BLaER1 treated with 17β-estradiol and CSF1 and Interleukin-3, amounts not matched to agents 10 nM and 100 nM (cell line): ENCODE results near the gene PAEP.

Experiments
- H3K27ac ChIP-seq, 11 experiments: shearing (Covaris generic); formaldehyde crosslinking; 2 replicates each; pipeline ENCODE4 v1.8.1; 2022
- H3K27me3 ChIP-seq, 11 experiments: shearing (Covaris generic); formaldehyde crosslinking; 2 replicates each; pipeline ENCODE4 v1.8.1; 2022
- H3K36me3 ChIP-seq, 11 experiments: shearing (Covaris generic); formaldehyde crosslinking; 2 replicates each; pipeline ENCODE4 v1.8.1; 2022
- H3K4me1 ChIP-seq, 10 experiments: shearing (Covaris generic); formaldehyde crosslinking; 2 replicates each; pipeline ENCODE4 v1.8.1; 2022
- H3K4me2 ChIP-seq, 11 experiments: shearing (Covaris generic); formaldehyde crosslinking; 2 replicates each; pipeline ENCODE4 v1.8.1; 2022
- H3K4me3 ChIP-seq, 10 experiments: shearing (Covaris generic); formaldehyde crosslinking; 2 replicates each; pipeline ENCODE4 v1.8.1; 2022
- H3K9ac ChIP-seq, 11 experiments: shearing (Covaris generic); formaldehyde crosslinking; 2 replicates each; pipeline ENCODE4 v1.8.1; 2022
- H3K9me3 ChIP-seq, 11 experiments: shearing (Covaris generic); formaldehyde crosslinking; replicated peaks in 1 of 11; 2 replicates each; pipeline ENCODE4 v1.8.1; 2022
- H4K20me1 ChIP-seq, 11 experiments: shearing (Covaris generic); formaldehyde crosslinking; 2 replicates each; pipeline ENCODE4 v1.8.1; 2022
- Cebpa-rat ChIP-seq, 11 experiments: shearing (Covaris generic); IDR thresholded peaks; 2 replicates each; pipeline ENCODE4 v1.8.1; 2022

PAEP gene

DNA sequence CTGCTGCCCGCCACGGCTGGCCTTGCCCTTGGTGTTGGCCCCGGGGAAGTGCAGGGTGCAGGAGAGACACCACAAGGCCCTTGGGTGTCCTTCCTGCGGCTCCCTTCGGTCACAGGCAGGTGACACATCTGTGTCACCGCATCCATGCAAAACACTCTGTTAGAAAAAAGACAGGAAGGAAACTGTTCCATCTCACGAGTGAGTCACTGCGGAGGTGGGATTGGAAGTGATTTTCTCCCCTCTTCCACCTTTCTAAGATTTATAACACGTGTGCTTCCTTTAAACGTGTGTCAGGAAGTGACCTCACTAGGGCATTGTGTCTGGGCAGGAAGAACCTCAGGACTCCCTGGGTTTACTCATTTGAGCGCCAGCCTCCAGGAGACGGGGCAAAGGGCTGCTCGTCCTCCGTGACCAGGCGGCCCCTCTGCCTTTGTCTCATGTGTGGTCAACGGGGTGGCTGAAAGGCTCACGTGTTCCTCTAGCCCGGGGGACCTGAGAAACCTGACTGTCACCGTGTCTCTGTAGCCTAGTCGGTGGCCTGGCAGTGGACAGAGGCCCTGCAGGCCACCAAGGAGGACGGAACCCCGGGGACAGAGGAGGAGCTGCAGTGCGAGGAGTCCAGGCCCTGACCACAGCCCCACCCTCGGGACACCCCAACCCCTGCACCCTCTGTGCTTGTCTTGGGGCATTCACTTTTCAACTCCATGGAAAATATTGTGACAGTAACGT, 45.3 kb upstream of the PAEP start:
- H3K9me3 ChIP-seq: no peaks in the 10 kb centered on the region
- H3K4me3 ChIP-seq: no peak overlapping the region
- no peak overlapping the region for H3K27ac ChIP-seq
- H3K4me2 ChIP-seq: peak overlapping the region in 5 of 11 experiments; percentile 9 to 31 (median 13); a peak in 5 of 22 replicates
- H3K27me3 ChIP-seq: 0 out of 22 replicates have a peak, but pooled peaks cover 0 to 6% (median 0%) of the 10 kb centered on the region in 11 experiments
- H4K20me1 ChIP-seq: 0 out of 22 replicates have a peak, but pooled peaks cover 0 to 7% (median 0%) of the 10 kb centered on the region in 11 experiments
- H3K4me1 ChIP-seq: peaks cover 3 to 27% (median 17%) of the 10 kb centered on the region in 10 experiments; a peak in 19 of 20 replicates
- TF ChIP-seq Cebpa-rat (IDR thresholded peaks at IDR 0.05): no peak
- no peaks in the 10 kb centered on the region for H3K36me3 ChIP-seq
- no peak overlapping the region for H3K9ac ChIP-seq

DNA sequence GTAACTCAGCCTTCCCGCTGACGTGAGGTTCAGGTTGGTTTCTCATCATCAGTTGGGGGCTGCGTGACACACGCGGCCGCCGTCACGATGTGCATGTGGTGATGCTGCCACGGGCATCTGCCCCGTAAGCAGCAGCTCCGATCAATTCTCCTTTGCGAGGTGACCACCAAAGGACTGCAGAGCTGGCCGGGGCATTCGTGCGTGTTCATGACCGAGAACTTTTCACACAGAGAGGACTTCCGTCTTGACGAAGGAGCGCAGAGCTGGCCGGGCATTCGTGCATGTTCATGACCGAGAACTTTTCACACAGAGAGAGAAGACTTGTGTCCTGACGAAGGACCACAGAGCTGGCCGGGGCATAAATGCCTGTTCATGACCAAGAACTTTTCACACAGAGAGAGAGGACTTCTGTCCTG, 44.1 kb upstream of the PAEP start:
- no peak for TF ChIP-seq Cebpa-rat (IDR thresholded peaks at IDR 0.05)
- Histone ChIP-seq H3K4me2 (no peak overlapping the region), H3K9me3 (no peaks in the 10 kb centered on the region), H3K4me1 (peaks cover 4 to 21% (median 15%) of the 10 kb centered on the region in 10 experiments), H4K20me1 (peaks cover 0 to 7% (median 0%) of the 10 kb centered on the region in 11 experiments; a peak in 1 of 22 replicates), H3K9ac (no peak overlapping the region), H3K27me3 (0 out of 22 replicates have a peak, but pooled peaks cover 0 to 6% (median 0%) of the 10 kb centered on the region in 11 experiments), H3K36me3 (no peaks in the 10 kb centered on the region), H3K27ac (no peak overlapping the region), H3K4me3 (no peak overlapping the region)

DNA sequence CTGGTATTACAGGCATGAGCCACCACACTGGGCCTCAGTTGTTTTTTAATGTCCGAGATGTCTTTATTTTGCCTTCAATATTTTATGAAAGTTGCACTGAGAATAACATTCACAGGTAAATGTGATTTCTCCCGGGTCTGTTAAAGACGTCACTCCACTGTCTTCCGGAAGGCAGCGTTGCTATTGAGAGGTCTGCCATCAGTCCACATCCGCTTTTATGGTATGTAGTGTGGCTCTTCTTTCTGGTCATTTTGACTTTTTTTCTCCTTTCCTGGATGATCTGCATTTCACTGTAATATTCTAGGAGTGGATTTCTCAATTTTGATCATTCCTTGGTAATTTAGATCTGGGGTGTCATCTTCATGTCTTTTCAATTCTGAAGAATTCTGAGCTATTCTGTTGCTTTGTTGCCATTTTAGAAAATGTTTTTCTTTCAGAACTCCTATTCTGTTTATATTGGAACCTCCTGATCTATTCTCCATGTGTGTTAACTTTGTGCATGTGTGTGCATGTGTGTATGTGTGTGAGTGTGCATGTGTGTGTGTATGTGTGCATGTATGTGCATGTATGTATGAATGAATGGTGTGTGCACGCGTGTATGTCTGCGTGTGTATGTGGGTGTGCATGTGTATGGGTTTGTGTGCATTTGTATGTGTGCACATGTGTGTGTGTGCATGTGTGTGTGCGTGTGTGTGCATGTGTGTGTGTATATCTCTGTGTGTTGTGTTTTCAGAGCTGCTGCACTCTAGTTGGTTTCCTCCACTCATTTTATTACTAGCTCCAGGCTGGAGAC, 42.2 kb upstream of the PAEP start:
- peaks cover 0 to 31% (median 19%) of the 10 kb centered on the region in 10 experiments; a peak in 17 of 20 replicates for H3K4me1 ChIP-seq
- 0 out of 22 replicates have a peak, but pooled peaks cover 0 to 6% (median 0%) of the 10 kb centered on the region in 11 experiments for H3K27me3 ChIP-seq
- H3K9me3 ChIP-seq: no peaks in the 10 kb centered on the region
- no peak for TF ChIP-seq Cebpa-rat (IDR thresholded peaks at IDR 0.05)
- H3K4me2 ChIP-seq: no peak overlapping the region
- no peaks in the 10 kb centered on the region for H3K36me3 ChIP-seq
- no peak overlapping the region for H3K27ac ChIP-seq
- H3K4me3 ChIP-seq: no peak overlapping the region
- no peak overlapping the region for H3K9ac ChIP-seq
- peaks cover 0 to 7% (median 0%) of the 10 kb centered on the region in 11 experiments; a peak in 2 of 22 replicates for H4K20me1 ChIP-seq

DNA sequence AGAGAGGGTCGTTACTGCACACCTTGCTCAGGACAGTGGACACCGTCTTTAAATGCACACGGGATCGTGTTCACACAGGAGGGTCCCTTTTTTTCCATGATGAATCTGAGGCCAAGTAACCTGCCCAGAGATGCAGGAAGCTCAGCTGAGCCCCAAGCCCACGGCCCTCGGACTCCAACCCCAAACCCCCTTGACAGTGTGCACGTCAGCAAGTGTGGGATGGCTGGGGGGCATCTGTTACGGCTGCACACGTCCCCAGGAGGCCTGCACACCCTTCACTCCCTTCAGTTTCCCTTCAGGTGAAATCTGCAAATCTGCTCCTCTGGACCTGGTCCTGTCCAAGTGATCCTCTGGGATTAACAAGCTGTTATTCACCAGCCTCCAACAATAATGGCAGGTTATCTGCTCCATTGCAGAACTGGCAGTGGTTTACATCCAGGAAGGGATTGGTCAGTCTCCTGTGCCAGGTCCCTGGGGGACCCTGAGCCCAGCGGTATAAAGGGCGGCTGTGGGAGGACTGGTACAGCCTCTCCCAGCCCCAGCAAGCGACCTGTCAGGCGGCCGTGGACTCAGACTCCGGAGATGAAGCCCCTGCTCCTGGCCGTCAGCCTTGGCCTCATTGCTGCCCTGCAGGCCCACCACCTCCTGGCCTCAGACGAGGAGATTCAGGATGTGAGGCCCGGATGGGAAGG, 40.5 kb upstream of the PAEP start, which contains the start of gene LCN1:
TSS of gene LCN1 (plus strand) at position 525 of the 692 bp plus-strand sequence. CDS start at position 583, 58 bp downstream.
- peak within 1 kb of the TSS in 10 of 11 experiments; percentile 9 to 79 (median 64); a peak in 19 of 22 replicates for H3K4me2 ChIP-seq
- no peaks in the 10 kb centered on the region for H3K9me3 ChIP-seq
- 0 out of 22 replicates have a peak, but pooled peaks cover 0 to 6% (median 0%) of the 10 kb centered on the region in 11 experiments for H3K27me3 ChIP-seq
- no peak within 1 kb of the TSS for H3K4me3 ChIP-seq
- H3K36me3 ChIP-seq: no peaks in the 10 kb centered on the region
- H3K27ac ChIP-seq: no peak within 1 kb of the TSS
- peaks cover 0 to 28% (median 18%) of the 10 kb centered on the region in 10 experiments; a peak in 17 of 20 replicates for H3K4me1 ChIP-seq
- TF ChIP-seq Cebpa-rat (IDR thresholded peaks at IDR 0.05): no peak
- 0 out of 22 replicates have a peak within 1 kb of the TSS, but pooled peaks of 1 of the 11 experiments have one; percentile 4 for H3K9ac ChIP-seq
- H4K20me1 ChIP-seq: peaks cover 0 to 6% (median 0%) of the 10 kb centered on the region in 11 experiments; a peak in 2 of 22 replicates

DNA sequence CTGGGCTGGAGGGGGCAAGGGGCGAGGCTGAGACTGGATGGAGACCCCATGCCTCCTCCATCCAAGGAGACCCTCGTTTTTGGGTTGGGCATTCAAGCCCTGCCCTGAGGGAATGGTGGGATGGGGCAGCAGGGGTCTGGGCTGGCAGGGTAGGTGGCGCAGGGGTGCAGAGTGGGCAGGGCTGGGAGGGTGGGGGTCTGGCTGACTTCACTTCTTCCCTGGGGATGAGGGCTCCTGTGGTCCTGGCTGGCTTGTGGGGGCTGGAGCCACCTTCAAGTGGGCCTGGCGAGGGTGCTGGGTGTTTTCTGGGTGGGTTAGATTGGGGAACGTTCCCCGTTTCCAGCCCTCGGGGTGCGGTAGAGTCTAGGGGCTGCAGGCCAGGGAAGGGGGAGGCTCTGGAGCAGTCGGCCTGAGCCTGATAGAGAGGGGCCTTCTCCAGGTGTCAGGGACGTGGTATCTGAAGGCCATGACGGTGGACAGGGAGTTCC, 39.9 kb upstream of the PAEP start:
- Histone ChIP-seq H3K4me1 (peaks cover 0 to 24% (median 15%) of the 10 kb centered on the region in 10 experiments; a peak in 17 of 20 replicates), H3K36me3 (no peaks in the 10 kb centered on the region), H3K9ac (no peak overlapping the region), H4K20me1 (peaks cover 0 to 6% (median 0%) of the 10 kb centered on the region in 11 experiments; a peak in 2 of 22 replicates), H3K9me3 (no peaks in the 10 kb centered on the region), H3K27ac (no peak overlapping the region), H3K4me2 (peak overlapping the region in 1 of 11 experiments; percentile 63; a peak in 1 of 22 replicates), H3K4me3 (no peak overlapping the region), H3K27me3 (0 out of 22 replicates have a peak, but pooled peaks cover 0 to 6% (median 0%) of the 10 kb centered on the region in 11 experiments)
- TF ChIP-seq Cebpa-rat (IDR thresholded peaks at IDR 0.05): no peak

GRCh38 chr9:135522137-135522877, 39.2 kb upstream of the PAEP start:
- 0 out of 22 replicates have a peak overlapping the region, but pooled peaks of 1 of the 11 experiments have one; percentile 4 for H3K9ac ChIP-seq
- H3K27ac ChIP-seq: no peak overlapping the region
- H3K4me1 ChIP-seq: peaks cover 0 to 24% (median 15%) of the 10 kb centered on the region in 10 experiments; a peak in 17 of 20 replicates
- no peaks in the 10 kb centered on the region for H3K36me3 ChIP-seq
- H3K4me2 ChIP-seq: peak overlapping the region; percentile 9 to 79 (median 63); a peak in 19 of 22 replicates
- no peak for TF ChIP-seq Cebpa-rat (IDR thresholded peaks at IDR 0.05)
- peaks cover 0 to 6% (median 0%) of the 10 kb centered on the region in 11 experiments; a peak in 2 of 22 replicates for H4K20me1 ChIP-seq
- H3K4me3 ChIP-seq: no peak overlapping the region
- 0 out of 22 replicates have a peak, but pooled peaks cover 0 to 6% (median 0%) of the 10 kb centered on the region in 11 experiments for H3K27me3 ChIP-seq
- H3K9me3 ChIP-seq: peaks cover 0 to 4% (median 0%) of the 10 kb centered on the region in 11 experiments; a peak in 5 of 22 replicates

DNA sequence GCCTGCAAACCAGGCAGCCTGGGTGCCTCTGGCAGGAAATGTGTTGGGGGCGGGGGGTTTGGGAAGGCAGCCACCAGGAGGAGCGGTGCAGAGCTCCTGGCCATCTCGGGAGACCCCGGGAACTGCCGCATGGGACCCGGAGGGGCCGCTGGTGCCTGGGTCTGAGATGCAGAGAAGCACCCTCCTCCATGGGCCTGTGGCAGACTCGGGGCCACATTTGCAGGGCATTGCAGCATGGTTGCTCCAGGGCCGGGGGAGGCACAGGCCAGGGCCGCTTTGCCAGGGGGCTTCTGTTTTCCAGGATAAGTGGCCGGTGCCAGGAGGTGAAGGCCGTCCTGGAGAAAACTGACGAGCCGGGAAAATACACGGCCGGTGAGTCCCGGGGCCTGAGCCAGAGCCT, 38.6 kb upstream of the PAEP start:
- Histone ChIP-seq H3K4me1 (peaks cover 0 to 24% (median 15%) of the 10 kb centered on the region in 10 experiments; a peak in 17 of 20 replicates), H3K9ac (no peak overlapping the region), H3K27ac (no peak overlapping the region), H3K9me3 (peaks cover 0 to 8% (median 0%) of the 10 kb centered on the region in 11 experiments; a peak in 5 of 22 replicates), H3K27me3 (0 out of 22 replicates have a peak, but pooled peaks cover 0 to 6% (median 0%) of the 10 kb centered on the region in 11 experiments), H3K36me3 (no peaks in the 10 kb centered on the region), H4K20me1 (peaks cover 0 to 6% (median 0%) of the 10 kb centered on the region in 11 experiments; a peak in 2 of 22 replicates), H3K4me2 (peak overlapping the region in 8 of 11 experiments; percentile 59 to 79 (median 64); a peak in 15 of 22 replicates), H3K4me3 (no peak overlapping the region)
- no peak for TF ChIP-seq Cebpa-rat (IDR thresholded peaks at IDR 0.05)
